Uterus (tissue), 2 donors: ENCODE data around the gene ZC3H7A.

Source experiments
- POLR2A ChIP-seq, 2 donors: fragments of 450-650 bp; IDR thresholded peaks; one replicate each; pipeline ENCODE4 v1.6.1; 2016; ENCODE audit warnings: antibody characterized with exemption in 2 of 2, mild to moderate bottlenecking in 1 of 2, moderate library complexity in 1 of 2
- TF ChIP-seq, protein P1 (sequence below), 4 experiments: fragments of 200-600 bp in 2 of 4; fragments of 450-650 bp in 2 of 4; sonication (generic) in 2 of 4; IDR thresholded peaks; one replicate each; pipeline ENCODE4 v1.5.1; 2016 to 2019; ENCODE audit warnings: antibody characterized with exemption in 4 of 4, mild to moderate bottlenecking in 2 of 4, moderate library complexity in 1 of 4

DNA sequence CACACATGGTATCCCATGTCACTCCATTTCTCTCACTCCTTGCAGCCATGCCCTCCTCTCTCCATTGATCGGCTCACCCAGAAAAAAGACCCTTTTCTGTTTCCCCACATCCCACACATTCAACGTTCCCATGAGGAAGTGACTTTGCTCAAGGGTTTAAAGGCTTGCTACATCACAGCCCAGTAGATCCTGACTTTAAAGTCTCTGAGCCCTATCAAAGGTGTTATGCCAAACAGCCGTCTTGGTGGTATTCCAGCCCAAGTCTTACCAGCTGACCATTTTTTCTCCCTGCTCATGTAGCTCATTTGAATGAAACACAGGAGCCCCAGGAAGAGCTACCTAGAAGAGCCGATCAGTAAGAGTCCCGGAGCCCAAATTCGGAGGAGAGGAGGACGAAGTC, 47.0 kb downstream of the ZC3H7A start:
- TF ChIP-seq, protein P1, sequence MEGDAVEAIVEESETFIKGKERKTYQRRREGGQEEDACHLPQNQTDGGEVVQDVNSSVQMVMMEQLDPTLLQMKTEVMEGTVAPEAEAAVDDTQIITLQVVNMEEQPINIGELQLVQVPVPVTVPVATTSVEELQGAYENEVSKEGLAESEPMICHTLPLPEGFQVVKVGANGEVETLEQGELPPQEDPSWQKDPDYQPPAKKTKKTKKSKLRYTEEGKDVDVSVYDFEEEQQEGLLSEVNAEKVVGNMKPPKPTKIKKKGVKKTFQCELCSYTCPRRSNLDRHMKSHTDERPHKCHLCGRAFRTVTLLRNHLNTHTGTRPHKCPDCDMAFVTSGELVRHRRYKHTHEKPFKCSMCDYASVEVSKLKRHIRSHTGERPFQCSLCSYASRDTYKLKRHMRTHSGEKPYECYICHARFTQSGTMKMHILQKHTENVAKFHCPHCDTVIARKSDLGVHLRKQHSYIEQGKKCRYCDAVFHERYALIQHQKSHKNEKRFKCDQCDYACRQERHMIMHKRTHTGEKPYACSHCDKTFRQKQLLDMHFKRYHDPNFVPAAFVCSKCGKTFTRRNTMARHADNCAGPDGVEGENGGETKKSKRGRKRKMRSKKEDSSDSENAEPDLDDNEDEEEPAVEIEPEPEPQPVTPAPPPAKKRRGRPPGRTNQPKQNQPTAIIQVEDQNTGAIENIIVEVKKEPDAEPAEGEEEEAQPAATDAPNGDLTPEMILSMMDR (IDR thresholded peaks at IDR 0.05) = no peak
- TF ChIP-seq POLR2A (IDR thresholded peaks at IDR 0.05) = no peak
